Measurements from ENCODE around the gene DPP9. TPM values are rescaled to one million over a fixed set of nuclear protein-coding genes. Genes with fewer than 3 reads are reported as not detected.

The DPP9 gene
- polyA plus RNA-seq, 1 of the 3 experiments (the other 2 are of a cell fraction): 17.1 TPM

DNA sequence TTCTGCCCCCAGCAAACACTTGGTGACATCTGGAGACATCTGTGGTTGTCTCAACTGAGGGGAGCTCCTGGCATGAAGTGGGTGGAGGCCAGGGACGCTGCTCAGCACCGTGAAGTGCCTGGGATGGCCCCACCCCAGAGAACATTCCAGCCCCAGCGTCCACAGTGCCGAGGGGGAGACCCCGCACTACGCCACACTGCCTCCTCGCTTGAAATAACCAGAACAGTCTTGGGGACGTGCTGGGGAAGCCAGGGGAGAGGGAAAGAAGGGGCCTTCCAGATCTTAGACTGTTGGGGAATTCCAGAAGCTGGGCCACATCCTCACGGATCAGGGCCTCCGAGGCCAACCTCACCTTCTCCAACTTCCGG lies 4.2 kb downstream of the DPP9 start:
- Histone ChIP-seq H3K9me3 (no peaks in the 10 kb centered on the region), H3K9ac (no peak overlapping the region), H3K4me2 (no peak overlapping the region), H3K36me3 (replicated peaks in 1 of 2; ENCODE audit: control insufficient read depth in 1 of 2, insufficient read depth in 2 of 2, low read length in 1 of 2) (peaks cover 30 to 38% of the 10 kb centered on the region in 2 experiments), H3K27me3 (ENCODE audit: insufficient read depth) (no peaks in the 10 kb centered on the region), H2AFZ (ENCODE audit: low read depth) (no peak overlapping the region), H3K4me3 (ENCODE audit: low read depth in 2 of 2, low read length in 1 of 2) (no peak overlapping the region), H4K20me1 (ENCODE audit: insufficient read depth) (no peaks in the 10 kb centered on the region), H3F3A (replicated peaks; ENCODE audit: insufficient read depth) (peaks cover 9% of the 10 kb centered on the region), H3K27ac (ENCODE audit: low read depth in 2 of 2, low read length in 1 of 2) (no peak overlapping the region), H3K9me2 (no peaks in the 10 kb centered on the region), H3K79me2 (ENCODE audit: insufficient read depth) (peaks cover 78% of the 10 kb centered on the region), H3K4me1 (ENCODE audit: control insufficient read depth in 1 of 2, insufficient read depth in 2 of 2, low read depth in 1 of 2, low read length in 1 of 2) (peaks cover 12 to 19% of the 10 kb centered on the region in 2 experiments; a peak in 3 of 4 replicates)
- ChIA-PET CTCF (no interaction called here), POLR2A (no interaction called here)
- peak; percentile 9 for DNase-seq
- TF ChIP-seq GATA2 (CRISPR knock-in tag; IDR thresholded peaks at IDR 0.05): no peak
- TF ChIP-seq RXRA (IDR thresholded peaks at IDR 0.05; ENCODE audit: borderline replicate concordance, low read depth): no peak
- no peak for TF ChIP-seq YY1 (IDR thresholded peaks at IDR 0.05; ENCODE audit: low read depth)
- TF ChIP-seq MXI1 (IDR thresholded peaks at IDR 0.05; ENCODE audit: low read depth, low read length): no peak
- TF ChIP-seq, protein P1, sequence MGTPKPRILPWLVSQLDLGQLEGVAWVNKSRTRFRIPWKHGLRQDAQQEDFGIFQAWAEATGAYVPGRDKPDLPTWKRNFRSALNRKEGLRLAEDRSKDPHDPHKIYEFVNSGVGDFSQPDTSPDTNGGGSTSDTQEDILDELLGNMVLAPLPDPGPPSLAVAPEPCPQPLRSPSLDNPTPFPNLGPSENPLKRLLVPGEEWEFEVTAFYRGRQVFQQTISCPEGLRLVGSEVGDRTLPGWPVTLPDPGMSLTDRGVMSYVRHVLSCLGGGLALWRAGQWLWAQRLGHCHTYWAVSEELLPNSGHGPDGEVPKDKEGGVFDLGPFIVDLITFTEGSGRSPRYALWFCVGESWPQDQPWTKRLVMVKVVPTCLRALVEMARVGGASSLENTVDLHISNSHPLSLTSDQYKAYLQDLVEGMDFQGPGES (IDR thresholded peaks at IDR 0.05; ENCODE audit: low read depth, low read length): no peak
- TF ChIP-seq MEF2A (IDR thresholded peaks at IDR 0.05; ENCODE audit: borderline replicate concordance, low read depth): no peak
- TF ChIP-seq TAF1 (IDR thresholded peaks at IDR 0.05; ENCODE audit: borderline replicate concordance, low read depth, low read length): no peak
- TF ChIP-seq, protein P2, sequence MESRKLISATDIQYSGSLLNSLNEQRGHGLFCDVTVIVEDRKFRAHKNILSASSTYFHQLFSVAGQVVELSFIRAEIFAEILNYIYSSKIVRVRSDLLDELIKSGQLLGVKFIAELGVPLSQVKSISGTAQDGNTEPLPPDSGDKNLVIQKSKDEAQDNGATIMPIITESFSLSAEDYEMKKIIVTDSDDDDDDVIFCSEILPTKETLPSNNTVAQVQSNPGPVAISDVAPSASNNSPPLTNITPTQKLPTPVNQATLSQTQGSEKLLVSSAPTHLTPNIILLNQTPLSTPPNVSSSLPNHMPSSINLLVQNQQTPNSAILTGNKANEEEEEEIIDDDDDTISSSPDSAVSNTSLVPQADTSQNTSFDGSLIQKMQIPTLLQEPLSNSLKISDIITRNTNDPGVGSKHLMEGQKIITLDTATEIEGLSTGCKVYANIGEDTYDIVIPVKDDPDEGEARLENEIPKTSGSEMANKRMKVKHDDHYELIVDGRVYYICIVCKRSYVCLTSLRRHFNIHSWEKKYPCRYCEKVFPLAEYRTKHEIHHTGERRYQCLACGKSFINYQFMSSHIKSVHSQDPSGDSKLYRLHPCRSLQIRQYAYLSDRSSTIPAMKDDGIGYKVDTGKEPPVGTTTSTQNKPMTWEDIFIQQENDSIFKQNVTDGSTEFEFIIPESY (IDR thresholded peaks at IDR 0.05; ENCODE audit: borderline replicate concordance, low read depth): no peak
- TF ChIP-seq, protein P3, sequence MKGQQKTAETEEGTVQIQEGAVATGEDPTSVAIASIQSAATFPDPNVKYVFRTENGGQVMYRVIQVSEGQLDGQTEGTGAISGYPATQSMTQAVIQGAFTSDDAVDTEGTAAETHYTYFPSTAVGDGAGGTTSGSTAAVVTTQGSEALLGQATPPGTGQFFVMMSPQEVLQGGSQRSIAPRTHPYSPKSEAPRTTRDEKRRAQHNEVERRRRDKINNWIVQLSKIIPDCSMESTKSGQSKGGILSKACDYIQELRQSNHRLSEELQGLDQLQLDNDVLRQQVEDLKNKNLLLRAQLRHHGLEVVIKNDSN (IDR thresholded peaks at IDR 0.05; ENCODE audit: borderline replicate concordance, low read depth): no peak
- no peak for TF ChIP-seq TEAD4 (IDR thresholded peaks at IDR 0.05; ENCODE audit: borderline replicate concordance, insufficient read depth)
- no peak for TF ChIP-seq ELF1 (IDR thresholded peaks at IDR 0.05)
- no peak for TF ChIP-seq EZH2phosphoT487 (IDR thresholded peaks at IDR 0.05; ENCODE audit: borderline replicate concordance, low read depth)
- TF ChIP-seq RAD21 (IDR thresholded peaks at IDR 0.05; ENCODE audit: low read length): no peak
- TF ChIP-seq NRF1 (IDR thresholded peaks at IDR 0.05; ENCODE audit: low read depth, low read length): no peak
- TF ChIP-seq, protein P4, sequence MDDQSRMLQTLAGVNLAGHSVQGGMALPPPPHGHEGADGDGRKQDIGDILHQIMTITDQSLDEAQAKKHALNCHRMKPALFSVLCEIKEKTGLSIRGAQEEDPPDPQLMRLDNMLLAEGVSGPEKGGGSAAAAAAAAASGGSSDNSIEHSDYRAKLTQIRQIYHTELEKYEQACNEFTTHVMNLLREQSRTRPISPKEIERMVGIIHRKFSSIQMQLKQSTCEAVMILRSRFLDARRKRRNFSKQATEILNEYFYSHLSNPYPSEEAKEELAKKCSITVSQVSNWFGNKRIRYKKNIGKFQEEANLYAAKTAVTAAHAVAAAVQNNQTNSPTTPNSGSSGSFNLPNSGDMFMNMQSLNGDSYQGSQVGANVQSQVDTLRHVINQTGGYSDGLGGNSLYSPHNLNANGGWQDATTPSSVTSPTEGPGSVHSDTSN (IDR thresholded peaks at IDR 0.05): no peak
- no peak for TF ChIP-seq RFX5 (IDR thresholded peaks at IDR 0.05; ENCODE audit: low read length)
- TF ChIP-seq EP300 (IDR thresholded peaks at IDR 0.05; ENCODE audit: borderline replicate concordance in 1 of 2, low read depth in 1 of 2, low read length in 1 of 2): no peak
- no peak for TF ChIP-seq CHD2 (IDR thresholded peaks at IDR 0.05; ENCODE audit: low read length, partially characterized antibody)
- no peak for TF ChIP-seq NFIC (IDR thresholded peaks at IDR 0.05; ENCODE audit: borderline replicate concordance)
- 98% methylated on average over 9 of the region's 11 CpGs for WGBS (ENCODE audit: low lambda C conversion rate)
